Tibial nerve (tissue), 4 donors: ENCODE data around the gene XRCC4.

Experiments
- CTCF ChIP-seq, 5 experiments: fragments of 200-600 bp in 3 of 5; fragments of 450-650 bp in 2 of 5; sonication (generic) in 3 of 5; IDR thresholded peaks; one replicate each; pipeline ENCODE4 v1.5.1; 2016 to 2019; ENCODE audit warnings: antibody characterized with exemption in 5 of 5, mild to moderate bottlenecking in 3 of 5, moderate library complexity in 2 of 5
- EP300 ChIP-seq, 2 donors: sonication (generic); formaldehyde crosslinking; IDR thresholded peaks; one replicate each; pipeline ENCODE4 v1.6.1; 2017; ENCODE audit warnings: antibody characterized with exemption in 2 of 2, mild to moderate bottlenecking in 1 of 2
- POLR2A ChIP-seq, 2 donors: fragments of 450-650 bp; IDR thresholded peaks; one replicate each; pipeline ENCODE4 v1.6.1; 2017; ENCODE audit warnings: antibody characterized with exemption in 2 of 2, mild to moderate bottlenecking in 2 of 2, moderate library complexity in 2 of 2

GRCh38 chr5:83101514-83101913, 24.2 kb downstream of the XRCC4 start:
- TF ChIP-seq CTCF (IDR thresholded peaks at IDR 0.05), result no peak
- TF ChIP-seq POLR2A (IDR thresholded peaks at IDR 0.05), result no peak
- TF ChIP-seq EP300 (IDR thresholded peaks at IDR 0.05), result no peak
